ENCODE measurements around the gene THEM5.
A peak's percentile ranks its signal among the peaks of the same experiment; 100 is the strongest.
"Not testable (repeated sequence)": the region's sequence is repeated elsewhere in the genome, so short reads cannot be mapped to it uniquely, and the experiment has no call there.

The THEM5 gene

GRCh38 chr1:151853411-151853943 is at the start of gene THEM5:
Gene THEM5, minus strand, starts transcription at chr1:151853712. Its CDS starts 147 bp downstream, at chr1:151853565.
- DNase-seq (ENCODE audit: low spot score) = no peak

GRCh38 chr1:151902858-151903257 is 49.3 kb upstream of the THEM5 start:
- no peak for DNase-seq (ENCODE audit: low spot score)

- DNase-seq (ENCODE audit: low spot score) = not testable (repeated sequence)
These were observed 47.3 kb upstream of the THEM5 start for GRCh38 chr1:151900804-151901203.

- no peak for DNase-seq (ENCODE audit: low spot score)
These were observed 45.0 kb upstream of the THEM5 start for GRCh38 chr1:151898519-151898991.

GRCh38 chr1:151897991-151898431 is 44.5 kb upstream of the THEM5 start:
- no peak for DNase-seq (ENCODE audit: low spot score)

- DNase-seq (ENCODE audit: low spot score) = no peak
These were observed 39.8 kb upstream of the THEM5 start for GRCh38 chr1:151893176-151893924.

- DNase-seq (ENCODE audit: low spot score) = no peak
These were observed 38.7 kb upstream of the THEM5 start for GRCh38 chr1:151892190-151892589.

GRCh38 chr1:151891512-151891911 is 38.0 kb upstream of the THEM5 start:
- no peak for DNase-seq (ENCODE audit: low spot score)

GRCh38 chr1:151888972-151889570 is 35.6 kb upstream of the THEM5 start:
- DNase-seq (ENCODE audit: low spot score) = no peak

- DNase-seq (ENCODE audit: low spot score) = no peak
These were observed 33.5 kb upstream of the THEM5 start for GRCh38 chr1:151887028-151887427.

GRCh38 chr1:151885479-151885878 is 32.0 kb upstream of the THEM5 start:
- DNase-seq (ENCODE audit: low spot score) = no peak

GRCh38 chr1:151884879-151885278 is 31.4 kb upstream of the THEM5 start:
- DNase-seq (ENCODE audit: low spot score) = not testable (repeated sequence)

GRCh38 chr1:151884445-151884844 is 30.9 kb upstream of the THEM5 start:
- not testable (repeated sequence) for DNase-seq (ENCODE audit: low spot score)

GRCh38 chr1:151883898-151884297 is 30.4 kb upstream of the THEM5 start:
- DNase-seq (ENCODE audit: low spot score) = not testable (repeated sequence)

- not testable (repeated sequence) for DNase-seq (ENCODE audit: low spot score)
These were observed 29.4 kb upstream of the THEM5 start for GRCh38 chr1:151882918-151883317.

- no peak for DNase-seq (ENCODE audit: low spot score)
These were observed 29.0 kb upstream of the THEM5 start for GRCh38 chr1:151882466-151882865.

- no peak for DNase-seq (ENCODE audit: low spot score)
These were observed 28.0 kb upstream of the THEM5 start for GRCh38 chr1:151881479-151881878.

GRCh38 chr1:151875419-151876097 is 22.0 kb upstream of the THEM5 start:
- no peak for DNase-seq (ENCODE audit: low spot score)

- DNase-seq (ENCODE audit: low spot score) = not testable (repeated sequence)
These were observed 19.3 kb upstream of the THEM5 start for GRCh38 chr1:151872776-151873175.

- peak; percentile 85 for DNase-seq (ENCODE audit: low spot score)
These were observed 17.9 kb upstream of the THEM5 start for GRCh38 chr1:151871284-151872030.

- no peak for DNase-seq (ENCODE audit: low spot score)
These were observed 15.0 kb upstream of the THEM5 start for GRCh38 chr1:151868486-151868885.
